CD1c-positive myeloid dendritic cell (primary cell): ENCODE results near the gene SH3GL2.

Experiments used
- DNase-seq: peaks from one replicate; pipeline ENCODE4 v3.0.0-alpha.2; 2016; ENCODE audit errors: extremely low spot score

SH3GL2 gene

DNA sequence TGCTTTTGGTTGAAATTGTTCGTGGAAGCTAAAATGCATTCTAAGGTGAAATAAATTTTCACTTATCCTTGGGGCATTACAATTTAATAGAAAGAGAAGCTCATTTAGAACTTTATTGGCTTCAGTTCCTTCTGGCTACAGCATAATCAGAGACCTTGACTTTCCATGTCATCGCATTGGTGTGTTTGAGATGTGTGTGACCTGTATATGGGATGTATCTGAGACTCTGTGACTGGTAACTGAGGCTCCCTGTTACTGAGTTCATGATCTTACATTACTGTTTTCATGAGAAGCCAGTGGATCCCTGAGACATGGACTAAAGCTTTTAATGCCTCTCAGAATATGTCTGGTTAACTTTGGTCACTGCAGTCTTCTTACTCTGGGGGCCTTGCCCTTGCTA, 32.5 kb downstream of the SH3GL2 start:
- no peak for DNase-seq

GRCh38 chr9:17611917-17612316, 33.1 kb downstream of the SH3GL2 start:
- no peak for DNase-seq

DNA sequence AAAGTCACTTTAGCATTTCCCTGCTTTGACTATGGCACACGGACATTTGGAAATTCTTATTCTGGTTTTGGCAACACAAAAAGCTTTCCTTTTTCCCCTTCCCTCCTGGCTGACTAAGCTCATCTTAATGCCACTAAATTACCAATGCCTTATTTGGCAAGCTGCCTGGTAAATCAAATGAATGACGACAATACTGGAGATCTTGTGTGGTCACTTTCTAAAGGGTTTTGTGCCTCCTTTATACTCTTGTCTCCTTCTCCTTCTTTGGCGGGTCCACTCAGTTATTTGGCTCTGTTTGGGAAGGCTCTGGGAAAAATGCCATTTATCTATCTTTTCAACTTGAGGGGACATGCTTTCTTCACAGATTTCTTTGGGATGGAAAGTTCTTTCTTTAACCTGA, 34.9 kb downstream of the SH3GL2 start:
- no peak for DNase-seq

DNA sequence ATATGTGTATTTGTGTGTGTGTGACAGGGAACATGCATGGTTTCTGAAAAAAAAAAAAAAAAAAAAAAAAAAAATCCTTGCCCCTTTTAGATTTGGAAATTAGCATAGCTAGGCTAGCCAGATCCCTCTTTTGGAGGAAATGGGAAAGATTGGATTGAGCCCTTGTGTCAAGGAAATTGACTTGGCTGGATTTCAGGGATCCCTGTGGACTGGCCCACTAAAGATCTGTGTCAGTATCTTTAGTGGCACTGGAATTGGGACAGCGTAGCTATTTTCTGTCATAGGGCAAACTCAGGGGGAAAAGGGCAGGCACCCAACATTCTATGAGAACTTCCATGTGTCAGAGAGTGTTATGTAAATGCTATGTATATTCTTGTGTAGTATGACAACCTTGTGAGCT, 35.4 kb downstream of the SH3GL2 start:
- no peak for DNase-seq

DNA sequence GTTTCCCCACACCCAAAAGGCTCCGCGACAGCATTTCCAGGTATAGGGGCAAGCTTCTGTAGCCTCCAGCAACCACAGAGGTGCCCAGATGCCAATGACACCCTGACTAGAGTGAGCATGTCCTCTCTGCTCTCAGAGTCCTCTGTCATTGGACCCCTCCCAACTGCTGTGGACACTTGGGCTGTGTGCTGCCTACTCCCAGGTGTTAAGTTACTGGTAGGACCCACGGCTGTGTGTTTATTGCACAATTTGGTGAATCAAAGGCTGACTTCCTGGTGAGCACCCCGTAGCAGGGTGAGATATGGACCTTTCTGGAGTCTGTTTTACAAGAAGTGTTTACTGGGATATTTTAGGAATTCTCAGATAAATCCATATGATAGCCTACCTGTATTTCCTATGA, 36.0 kb downstream of the SH3GL2 start:
- DNase-seq, result no peak

DNA sequence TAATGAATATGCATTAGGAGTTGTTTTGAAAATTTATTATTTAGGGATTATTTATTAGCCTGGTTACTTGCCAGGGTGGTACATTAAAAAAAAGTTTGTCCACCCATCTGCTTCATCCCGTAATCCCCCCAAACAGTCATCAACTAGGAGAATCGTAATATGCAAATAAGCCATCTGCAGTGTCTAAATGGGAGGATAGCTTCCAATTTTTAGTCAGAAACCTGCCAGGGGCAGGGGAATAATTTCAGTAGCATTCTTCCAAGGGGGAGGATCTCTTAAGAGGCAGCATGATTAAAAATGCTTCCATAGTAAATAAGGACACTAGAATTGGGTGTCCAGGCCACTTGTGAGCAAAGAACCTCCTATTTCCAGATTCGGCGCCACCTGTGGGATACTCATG, 43.3 kb downstream of the SH3GL2 start:
- DNase-seq, result no peak

GRCh38 chr9:17622749-17623148, 43.9 kb downstream of the SH3GL2 start:
- DNase-seq, result no peak

- DNase-seq, result no peak
These were observed 45.1 kb downstream of the SH3GL2 start for GRCh38 chr9:17623965-17624364.

DNA sequence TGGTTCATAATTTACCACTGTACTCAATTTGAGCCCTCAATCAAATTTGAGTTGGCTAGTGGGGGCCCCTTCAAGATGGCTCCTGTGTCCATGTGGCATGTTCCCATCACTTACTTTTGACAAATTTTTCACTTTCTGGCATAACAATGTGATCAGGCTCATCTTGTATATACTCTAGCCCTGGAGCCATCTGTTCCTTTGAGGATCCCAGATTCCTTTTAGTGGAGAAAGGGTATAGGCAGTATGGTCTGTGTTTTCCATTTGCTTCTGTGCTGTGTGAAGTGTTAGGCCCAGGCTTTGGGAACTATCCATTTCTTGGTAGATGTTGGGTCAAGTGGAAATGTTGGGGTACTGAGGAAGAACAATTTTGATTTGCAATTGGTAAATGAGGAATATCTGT, 45.7 kb downstream of the SH3GL2 start:
- DNase-seq, result no peak

DNA sequence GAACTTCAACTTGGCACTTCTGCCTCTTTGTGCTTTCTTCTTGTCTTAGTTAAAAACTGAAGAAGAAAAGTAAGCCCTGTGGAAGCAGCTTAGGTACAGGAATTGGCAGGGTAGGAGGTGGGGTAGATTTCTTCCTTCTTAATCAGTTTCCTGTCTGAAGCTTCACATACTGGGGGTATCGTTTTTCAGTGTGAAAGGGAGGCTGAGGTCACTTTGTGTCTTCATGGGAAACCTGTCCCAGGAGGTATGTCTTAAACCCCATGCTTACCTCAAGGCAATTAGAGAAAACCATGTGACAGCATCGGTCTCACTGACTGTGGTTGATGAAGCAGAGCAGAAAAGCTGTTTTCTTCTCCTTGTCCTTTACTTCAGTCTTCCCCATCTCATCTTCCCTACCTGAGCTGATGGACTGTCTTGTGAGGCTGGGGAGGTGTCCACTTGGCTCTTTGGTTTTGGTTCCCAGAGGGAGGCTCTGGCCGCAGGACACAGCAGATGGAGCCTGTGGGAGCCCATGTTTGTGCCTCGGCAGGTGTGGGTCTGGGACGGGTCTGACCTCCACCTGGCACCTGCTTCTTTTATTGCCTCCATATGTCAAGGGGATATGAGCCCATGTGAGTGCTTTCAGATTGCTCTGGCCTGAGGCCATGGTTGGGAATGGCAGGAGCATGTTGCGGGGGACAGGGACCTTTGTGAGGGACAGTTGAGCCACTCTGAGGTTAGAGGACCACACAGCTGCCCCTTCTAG, 47.0 kb downstream of the SH3GL2 start:
- no peak for DNase-seq

- DNase-seq, result no peak
These were observed 48.8 kb downstream of the SH3GL2 start for GRCh38 chr9:17627641-17628040.

- DNase-seq, result no peak
These were observed 49.8 kb downstream of the SH3GL2 start for GRCh38 chr9:17628624-17629023.

- DNase-seq, result no peak
These were observed 51.7 kb downstream of the SH3GL2 start for GRCh38 chr9:17630531-17630949.

DNA sequence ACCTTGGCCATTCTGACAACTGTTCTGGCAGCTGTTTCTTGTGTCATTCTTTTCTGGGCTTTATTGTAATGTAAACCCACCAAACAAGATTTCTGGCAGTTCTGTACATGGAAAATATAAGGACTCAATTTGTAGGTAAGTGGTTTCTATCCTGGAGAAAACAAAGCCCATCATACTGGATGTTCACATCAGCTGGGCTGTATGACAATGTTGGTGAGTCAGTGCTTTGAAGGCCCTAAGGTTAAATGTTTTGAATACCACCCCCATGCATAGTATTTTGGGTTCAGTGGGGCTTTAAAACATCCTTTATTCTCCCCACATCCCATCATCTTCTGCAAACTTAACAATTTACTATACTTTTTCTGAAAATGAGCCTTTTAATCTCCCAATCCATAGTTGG, 52.5 kb downstream of the SH3GL2 start:
- DNase-seq, result no peak

GRCh38 chr9:17632994-17633393, 54.1 kb downstream of the SH3GL2 start:
- no peak for DNase-seq

DNA sequence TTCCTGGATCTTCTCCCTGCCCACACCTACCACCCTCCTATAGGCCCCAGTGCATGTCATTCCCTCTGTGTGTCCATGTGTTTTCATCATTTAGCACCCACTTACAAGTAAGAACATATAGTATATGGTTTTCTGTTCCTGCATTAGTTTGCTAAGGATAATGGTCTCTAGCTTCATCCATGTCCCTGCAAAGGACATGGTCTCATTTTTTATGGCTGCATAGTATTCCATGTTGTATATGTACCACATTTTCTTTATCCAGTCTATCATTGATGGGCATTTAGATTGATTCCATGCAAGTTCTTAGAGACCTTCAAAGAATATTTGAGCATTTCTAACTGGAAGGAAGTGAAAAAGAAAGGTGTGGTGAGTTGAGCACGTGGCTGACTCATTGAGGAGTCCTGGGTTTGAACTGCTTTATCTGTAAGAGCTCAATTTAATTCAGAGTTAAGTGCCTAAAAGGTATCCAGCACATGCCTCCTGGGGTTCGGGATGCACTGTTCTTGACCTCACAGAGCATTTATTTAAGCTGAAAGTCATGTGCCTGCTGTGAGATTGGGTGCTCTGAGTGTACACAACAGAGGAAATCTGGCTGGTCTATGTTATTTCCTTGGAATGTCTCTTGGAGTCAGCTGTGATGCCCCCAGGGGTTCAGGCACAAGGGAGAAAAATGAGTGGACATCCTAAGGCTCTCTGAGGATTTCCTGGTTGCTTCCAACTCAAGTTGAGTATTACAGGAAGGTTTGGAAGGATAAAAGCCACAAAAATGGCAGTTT, 56.4 kb downstream of the SH3GL2 start:
- no peak for DNase-seq

GRCh38 chr9:17636349-17636748, 57.5 kb downstream of the SH3GL2 start:
- no peak for DNase-seq

DNA sequence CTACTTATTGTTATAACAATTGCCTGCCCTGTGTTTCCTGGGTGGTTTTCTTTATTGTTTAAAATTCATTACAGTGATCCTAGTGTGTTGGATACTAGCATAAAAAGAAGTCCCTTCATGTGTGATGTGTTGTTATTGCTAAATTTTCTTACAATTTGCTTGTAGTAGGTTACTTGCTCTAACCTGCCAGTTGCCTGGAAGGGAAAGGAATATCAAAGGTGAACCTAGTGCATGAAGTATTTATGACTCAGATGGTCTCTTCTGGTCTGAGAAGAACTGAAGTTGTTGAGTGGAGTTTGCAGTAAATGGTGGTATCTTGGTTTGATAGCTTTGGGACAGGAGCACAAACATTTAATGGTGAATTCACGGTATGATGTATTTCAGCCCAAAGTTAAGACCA, 58.0 kb downstream of the SH3GL2 start:
- no peak for DNase-seq

DNA sequence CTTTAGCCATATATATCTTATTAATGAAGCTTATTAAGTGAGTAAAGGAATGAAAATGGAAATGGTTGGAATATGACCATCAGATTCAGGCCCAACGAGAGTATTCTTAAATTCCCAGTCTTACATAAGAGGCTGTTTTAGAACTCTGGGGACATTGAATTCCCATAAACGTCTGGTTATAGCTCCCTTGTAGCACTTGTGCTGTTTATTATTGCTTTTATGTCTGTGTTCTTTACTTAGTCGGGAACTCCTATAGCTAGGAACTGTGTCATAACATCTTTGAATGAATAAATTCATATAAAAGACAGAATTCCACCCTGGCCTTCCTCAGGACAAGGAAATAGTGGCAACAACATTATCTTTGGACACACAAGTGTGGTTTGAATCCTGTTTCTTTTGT, 58.4 kb downstream of the SH3GL2 start:
- no peak for DNase-seq

- DNase-seq, result no peak
These were observed 69.7 kb downstream of the SH3GL2 start for GRCh38 chr9:17648516-17648915.

DNA sequence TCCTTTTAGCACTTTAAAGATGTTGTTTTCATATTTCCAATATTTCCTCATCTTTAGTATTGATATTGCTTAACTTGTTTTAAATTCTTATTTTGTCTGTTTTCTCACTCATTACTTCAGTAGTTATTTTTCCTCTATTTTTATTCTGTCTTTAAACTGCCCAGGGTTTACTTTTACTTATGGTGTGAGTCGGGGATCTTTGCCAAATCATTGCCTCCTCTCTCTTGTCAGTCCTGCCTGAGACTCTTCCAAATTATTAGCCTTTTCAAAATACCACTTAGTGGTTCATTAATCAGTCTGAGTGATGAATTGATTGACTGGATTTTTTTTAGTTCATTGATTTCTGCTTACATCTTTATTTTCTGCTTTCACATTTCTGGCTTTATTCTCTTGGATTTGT, 72.9 kb downstream of the SH3GL2 start:
- no peak for DNase-seq

DNA sequence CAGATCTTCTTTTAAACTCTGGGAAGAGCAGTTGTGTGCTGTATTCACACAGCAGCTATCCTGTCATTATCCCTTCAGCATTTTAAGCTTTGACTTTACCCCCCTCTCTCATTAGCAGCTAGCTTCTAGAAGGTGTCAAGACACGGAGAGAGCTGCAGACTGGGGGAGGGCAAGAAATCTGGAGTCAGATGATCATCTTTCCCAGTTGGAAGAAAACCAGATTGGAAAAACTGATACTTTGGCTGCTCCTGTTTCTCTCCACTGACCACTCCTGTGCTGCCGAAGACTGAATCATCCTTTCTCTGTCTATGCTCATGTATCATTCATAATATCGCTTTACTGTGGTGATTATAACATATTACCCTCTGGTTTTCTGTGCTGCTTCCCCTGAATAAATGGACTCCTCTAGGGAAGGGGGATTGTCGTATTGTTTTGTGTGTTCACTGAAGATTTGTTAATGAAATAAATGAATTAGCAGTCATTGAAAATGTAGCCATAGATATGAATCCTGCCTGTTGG, 75.1 kb downstream of the SH3GL2 start:
- no peak for DNase-seq

GRCh38 chr9:17656889-17657288, 78.0 kb downstream of the SH3GL2 start:
- no peak for DNase-seq
